Spleen (tissue), 7 donors: ENCODE data around the gene PTPRCAP.

Source experiments
- CTCF ChIP-seq, 11 experiments: fragments of 200-600 bp in 7 of 11; fragments of 450-650 bp in 4 of 11; sonication (generic) in 4 of 11; IDR thresholded peaks in 8 of 11; conservative IDR thresholded peaks in 3 of 11; 1 replicate in 7 of 11; 2 replicates in 4 of 11; pipeline versions ENCODE4 v1.4.0 to v1.8.0; 2016 to 2021; ENCODE audit warnings: antibody characterized with exemption in 11 of 11, inconsistent platforms in 4 of 11, mild to moderate bottlenecking in 1 of 11
- POLR2A ChIP-seq, 3 donors: fragments of 450-650 bp; IDR thresholded peaks; one replicate each; pipeline ENCODE4 v1.5.1; 2017; ENCODE audit warnings: antibody characterized with exemption in 3 of 3, mild to moderate bottlenecking in 1 of 3
- donor health status: DM: no; HTN: no; CAD: no; lungs with moderate emphysema.
- donor health status: DM: no; HTN: no; CAD: no.
- donor health status: DM: no; HTN: no; CAD: no.

- TF ChIP-seq CTCF (IDR thresholded peaks at IDR 0.05 in 8 of 11, conservative IDR thresholded peaks at IDR 0.05 in 3 of 11) (no peak), POLR2A (IDR thresholded peaks at IDR 0.05) (no peak)
These were observed 10.7 kb upstream of the PTPRCAP start for GRCh38 chr11:67448220-67448609.
